ENCODE data around the gene DIO3. TPM values are rescaled to one million over a fixed set of nuclear protein-coding genes. Genes with fewer than 3 reads are reported as not detected.

DIO3 gene
- total and polyA plus RNA-seq, 2 experiments from 2014 or later: 0.18 TPM; not detected in 1

GRCh38 chr14:101560534-101561113 is 671 bp upstream of the DIO3 start:
- Histone ChIP-seq H3K27ac (no peak overlapping the region), H3K36me3 (no peaks in the 10 kb centered on the region), H3K4me1 (ENCODE audit: low read depth) (no peaks in the 10 kb centered on the region), H3K4me3 (no peak overlapping the region), H3K27me3 (peaks cover 99% of the 10 kb centered on the region), H3K9me3 (ENCODE audit: low read depth) (no peaks in the 10 kb centered on the region)
- DNase-seq (ENCODE audit: low read depth in 1 of 2, low spot score in 1 of 2): no peak
- TF ChIP-seq CTCF (IDR thresholded peaks at IDR 0.05; ENCODE audit: low read depth, low read length): no peak

GRCh38 chr14:101561897-101562490 is 699 bp downstream of the DIO3 start:
- no peak overlapping the region for H3K4me3 ChIP-seq
- H3K27me3 ChIP-seq: peaks cover 99% of the 10 kb centered on the region
- H3K4me1 ChIP-seq (ENCODE audit: low read depth): no peaks in the 10 kb centered on the region
- no peaks in the 10 kb centered on the region for H3K36me3 ChIP-seq
- DNase-seq (ENCODE audit: low read depth in 1 of 2, low spot score in 1 of 2): no peak
- H3K9me3 ChIP-seq (ENCODE audit: low read depth): no peaks in the 10 kb centered on the region
- TF ChIP-seq CTCF (IDR thresholded peaks at IDR 0.05; ENCODE audit: low read depth, low read length): no peak
- no peak overlapping the region for H3K27ac ChIP-seq

- no peak for TF ChIP-seq CTCF (IDR thresholded peaks at IDR 0.05; ENCODE audit: low read depth, low read length)
- no peaks in the 10 kb centered on the region for H3K9me3 ChIP-seq (ENCODE audit: low read depth)
- H3K36me3 ChIP-seq: no peaks in the 10 kb centered on the region
- no peaks in the 10 kb centered on the region for H3K4me1 ChIP-seq (ENCODE audit: low read depth)
- no peak overlapping the region for H3K4me3 ChIP-seq
- no peak overlapping the region for H3K27ac ChIP-seq
- peaks cover 99% of the 10 kb centered on the region for H3K27me3 ChIP-seq
- no peak for DNase-seq (ENCODE audit: low read depth in 1 of 2, low spot score in 1 of 2)
Measured at GRCh38 chr14:101562659-101563351, 1.5 kb downstream of the DIO3 start.

- Histone ChIP-seq H3K4me1 (ENCODE audit: low read depth) (no peaks in the 10 kb centered on the region), H3K36me3 (no peaks in the 10 kb centered on the region), H3K27me3 (peaks cover 99% of the 10 kb centered on the region), H3K9me3 (ENCODE audit: low read depth) (no peaks in the 10 kb centered on the region), H3K4me3 (no peak overlapping the region), H3K27ac (no peak overlapping the region)
- no peak for DNase-seq (ENCODE audit: low read depth in 1 of 2, low spot score in 1 of 2)
- no peak for TF ChIP-seq CTCF (IDR thresholded peaks at IDR 0.05; ENCODE audit: low read depth, low read length)
Measured at GRCh38 chr14:101563352-101563653, 2.0 kb downstream of the DIO3 start.

- TF ChIP-seq CTCF (IDR thresholded peaks at IDR 0.05; ENCODE audit: low read depth, low read length): no peak
- no peak overlapping the region for H3K4me3 ChIP-seq
- no peak for DNase-seq (ENCODE audit: low read depth in 1 of 2, low spot score in 1 of 2)
Measured at GRCh38 chr14:101563654-101564443, 2.6 kb downstream of the DIO3 start.

More at GRCh38 chr14:101563654-101564443, 2.6 kb downstream of the DIO3 start:
- Histone ChIP-seq H3K27ac (no peak overlapping the region), H3K9me3 (ENCODE audit: low read depth) (no peaks in the 10 kb centered on the region), H3K4me1 (ENCODE audit: low read depth) (no peaks in the 10 kb centered on the region), H3K36me3 (no peaks in the 10 kb centered on the region), H3K27me3 (peaks cover 99% of the 10 kb centered on the region)

Measured in cardiac muscle cell (in vitro differentiated cells and primary cell).